Esophagus muscularis mucosa (tissue), 3 donors: ENCODE results near the gene NRP1.

Experiments
- CTCF ChIP-seq, 3 experiments: fragments of 200-600 bp in 2 of 3; fragments of 450-650 bp in 1 of 3; sonication (generic) in 2 of 3; IDR thresholded peaks; one replicate each; pipeline ENCODE4 v1.5.1; 2017 to 2019; ENCODE audit warnings: antibody characterized with exemption in 3 of 3, mild to moderate bottlenecking in 2 of 3, moderate library complexity in 1 of 3
- POLR2A ChIP-seq: fragments of 450-650 bp; IDR thresholded peaks from one replicate; pipeline ENCODE4 v1.6.1; 2017; ENCODE audit warnings: antibody characterized with exemption, moderate library complexity, mild to moderate bottlenecking, low read depth

- TF ChIP-seq CTCF (IDR thresholded peaks at IDR 0.05) = no peak
- TF ChIP-seq POLR2A = no peak
Observed at GRCh38 chr10:33245343-33245742, 89.1 kb downstream of the NRP1 start.
